HFF-Myc (cell line): ENCODE measurements around the gene CCDC38.

Source experiments
- DNase-seq: peaks from one replicate; pipeline ENCODE4 v3.0.0-alpha.2; 2011; ENCODE audit warnings: low read depth; ENCODE audit errors: extremely low read depth
- H3K4me3 ChIP-seq: replicated peaks from 2 replicates; pipeline ENCODE4 v1.5.1; 2011; ENCODE audit warnings: low read depth, mild to moderate bottlenecking, control low read depth, low read length
- TF ChIP-seq, protein P1 (sequence below): IDR thresholded peaks from 2 replicates; pipeline ENCODE4 v1.5.1; 2012; ENCODE audit warnings: mild to moderate bottlenecking, low read depth, low read length, control low read depth; ENCODE audit errors: missing control alignments

The CCDC38 gene

DNA sequence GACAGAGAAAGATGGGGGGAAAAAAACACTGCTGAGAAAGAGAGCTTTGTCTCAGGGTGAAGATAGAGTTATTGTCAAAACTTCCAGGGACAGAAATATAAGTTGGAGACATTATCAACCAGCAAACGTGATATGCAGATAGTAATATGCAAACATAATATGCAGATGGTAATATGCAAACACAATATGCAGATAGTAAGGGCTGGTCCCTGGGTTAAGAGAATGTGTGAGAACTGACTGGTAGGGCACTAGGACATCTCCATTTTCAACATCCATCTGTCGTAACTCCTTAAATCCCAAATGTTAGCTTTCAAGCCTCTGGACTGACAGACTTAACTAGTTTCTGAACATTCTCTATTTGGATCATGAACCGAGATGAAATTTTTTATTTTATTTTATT is 51.5 kb downstream of the CCDC38 start:
- H3K4me3 ChIP-seq = no peak overlapping the region
- no peak for DNase-seq
- TF ChIP-seq, protein P1, sequence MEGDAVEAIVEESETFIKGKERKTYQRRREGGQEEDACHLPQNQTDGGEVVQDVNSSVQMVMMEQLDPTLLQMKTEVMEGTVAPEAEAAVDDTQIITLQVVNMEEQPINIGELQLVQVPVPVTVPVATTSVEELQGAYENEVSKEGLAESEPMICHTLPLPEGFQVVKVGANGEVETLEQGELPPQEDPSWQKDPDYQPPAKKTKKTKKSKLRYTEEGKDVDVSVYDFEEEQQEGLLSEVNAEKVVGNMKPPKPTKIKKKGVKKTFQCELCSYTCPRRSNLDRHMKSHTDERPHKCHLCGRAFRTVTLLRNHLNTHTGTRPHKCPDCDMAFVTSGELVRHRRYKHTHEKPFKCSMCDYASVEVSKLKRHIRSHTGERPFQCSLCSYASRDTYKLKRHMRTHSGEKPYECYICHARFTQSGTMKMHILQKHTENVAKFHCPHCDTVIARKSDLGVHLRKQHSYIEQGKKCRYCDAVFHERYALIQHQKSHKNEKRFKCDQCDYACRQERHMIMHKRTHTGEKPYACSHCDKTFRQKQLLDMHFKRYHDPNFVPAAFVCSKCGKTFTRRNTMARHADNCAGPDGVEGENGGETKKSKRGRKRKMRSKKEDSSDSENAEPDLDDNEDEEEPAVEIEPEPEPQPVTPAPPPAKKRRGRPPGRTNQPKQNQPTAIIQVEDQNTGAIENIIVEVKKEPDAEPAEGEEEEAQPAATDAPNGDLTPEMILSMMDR = no peak

DNA sequence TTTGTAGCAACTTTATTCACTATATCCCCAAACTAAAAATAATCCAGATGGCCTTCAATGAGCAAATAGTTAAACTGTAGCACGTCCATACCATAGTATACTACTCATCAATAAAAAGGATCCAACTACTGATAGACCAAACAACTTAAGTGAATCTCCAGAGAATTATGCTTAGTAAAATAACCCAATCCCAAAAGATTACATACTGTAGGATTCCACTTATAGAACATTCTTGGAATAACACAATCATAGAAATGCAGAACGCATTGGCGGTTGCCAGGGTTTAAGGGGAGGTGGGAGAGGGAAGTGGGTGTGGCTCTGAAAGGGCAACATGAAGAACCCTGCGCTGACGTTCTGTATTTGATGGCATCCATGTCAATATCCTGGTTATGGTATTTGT is 55.1 kb downstream of the CCDC38 start:
- no peak for DNase-seq
- TF ChIP-seq, protein P1 = no peak
- no peak overlapping the region for H3K4me3 ChIP-seq

DNA sequence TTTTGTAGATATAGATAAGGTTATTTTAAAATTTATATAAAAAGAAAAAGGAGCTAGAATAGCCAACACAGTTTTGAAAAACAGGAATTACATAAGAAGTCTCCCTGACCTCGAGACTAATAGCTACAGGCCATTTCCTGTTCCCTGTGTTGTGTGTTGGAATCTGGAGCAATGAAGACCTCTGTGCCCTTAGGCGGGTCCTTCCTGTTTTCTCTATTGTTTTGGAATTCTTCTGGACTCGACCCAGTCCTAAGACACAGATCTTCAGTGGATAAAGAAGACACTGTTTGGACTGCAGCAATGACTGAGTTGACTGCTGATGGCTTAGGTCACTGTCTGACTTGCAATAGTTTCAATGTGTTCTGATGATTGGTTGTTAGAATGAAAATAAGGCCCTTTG is 57.4 kb downstream of the CCDC38 start:
- H3K4me3 ChIP-seq = no peak overlapping the region
- TF ChIP-seq, protein P1 = no peak
- no peak for DNase-seq

DNA sequence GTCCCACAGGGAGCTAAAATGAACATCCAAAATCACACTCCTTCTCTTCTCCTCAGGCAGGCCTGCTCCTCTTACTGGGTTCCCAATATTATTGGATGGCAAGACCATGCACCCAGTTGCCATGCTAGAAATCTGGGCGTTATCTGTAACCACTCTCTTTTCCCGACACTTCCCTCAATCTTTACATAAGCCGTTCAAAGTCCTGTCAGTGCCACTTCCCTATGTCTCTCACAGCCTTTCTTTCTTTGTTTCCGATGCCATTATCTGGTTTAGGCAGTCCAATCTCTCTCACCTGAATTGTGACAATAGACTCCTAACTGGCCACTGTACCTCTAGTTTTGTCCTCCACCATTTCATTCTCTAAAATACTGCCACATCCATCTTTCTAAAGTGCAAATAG is 59.5 kb downstream of the CCDC38 start:
- DNase-seq = no peak
- no peak overlapping the region for H3K4me3 ChIP-seq
- TF ChIP-seq, protein P1 = no peak

DNA sequence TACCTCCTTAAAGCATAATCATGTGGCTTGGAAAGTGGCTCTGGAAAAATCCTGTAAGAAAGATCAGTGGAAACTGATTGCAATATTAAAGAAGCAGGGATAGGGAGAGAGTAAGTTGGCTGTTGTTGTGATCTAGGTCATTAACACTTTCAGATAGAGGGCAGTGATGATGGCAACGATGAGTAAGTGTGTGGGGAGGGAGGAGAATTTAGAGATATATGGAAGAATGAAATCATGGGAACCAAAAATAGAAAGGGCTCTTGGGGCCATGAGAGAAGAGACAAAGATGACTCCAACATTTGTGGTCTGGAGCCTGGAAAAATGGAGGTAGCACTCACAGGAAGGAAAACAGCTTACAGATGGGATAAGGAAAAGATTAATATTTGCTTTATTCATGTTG is 60.3 kb downstream of the CCDC38 start:
- H3K4me3 ChIP-seq = no peak overlapping the region
- TF ChIP-seq, protein P1 = no peak
- no peak for DNase-seq

DNA sequence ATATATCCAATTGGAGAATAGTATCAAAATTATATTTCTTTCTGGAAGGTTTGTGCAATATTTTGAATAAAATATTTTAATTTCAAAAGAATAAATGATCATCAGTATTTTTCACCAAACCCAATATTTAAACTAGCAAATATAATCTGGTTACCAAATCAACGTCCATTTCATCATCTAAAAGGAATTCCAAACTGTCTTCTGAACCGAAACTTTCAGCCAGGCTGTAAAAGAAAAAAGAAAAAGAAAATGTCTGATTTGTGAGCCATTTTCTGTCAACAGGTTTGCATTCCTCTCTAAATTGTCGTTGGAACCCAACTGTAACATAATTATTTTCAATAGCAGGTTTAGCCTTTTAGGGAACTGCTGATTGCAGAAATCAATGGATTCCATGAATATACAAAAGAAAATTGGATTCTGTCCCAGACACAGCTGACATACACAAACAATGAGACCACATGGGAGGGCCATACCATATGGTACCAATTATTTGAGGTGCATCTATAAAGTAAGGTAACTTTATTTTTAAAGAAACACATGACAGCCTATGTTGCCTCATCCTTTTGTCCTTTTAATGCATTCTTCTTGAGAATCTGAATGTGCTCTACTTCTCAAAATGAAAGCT is 61.0 kb downstream of the CCDC38 start:
- DNase-seq = peak; percentile 26
- no peak overlapping the region for H3K4me3 ChIP-seq
- TF ChIP-seq, protein P1 = no peak

DNA sequence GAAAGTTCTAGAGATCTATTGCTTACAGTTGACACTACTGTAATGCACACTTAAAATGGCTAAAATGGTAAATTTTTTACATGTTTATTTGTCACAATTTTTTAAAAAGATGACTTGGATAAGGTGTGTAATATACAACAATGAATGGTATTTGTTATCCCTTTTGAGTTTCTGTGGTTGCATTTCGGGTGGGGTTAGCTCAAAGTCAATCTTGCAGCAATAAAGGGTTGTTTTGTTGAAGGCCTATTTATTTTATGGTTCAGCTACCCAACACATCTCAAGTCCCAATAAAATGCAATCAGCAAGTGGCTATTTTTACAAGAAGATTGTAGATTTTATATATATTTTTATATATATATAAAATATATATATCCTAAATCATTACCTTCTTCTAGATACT is 61.5 kb downstream of the CCDC38 start:
- no peak for DNase-seq
- TF ChIP-seq, protein P1 = no peak

More for the DNA sequence above, 61.5 kb downstream of the CCDC38 start:
- H3K4me3 ChIP-seq = no peak overlapping the region
